ENCODE measurements around the gene LGALS7B. TPM values are rescaled to one million over a fixed set of nuclear protein-coding genes. Genes with fewer than 3 reads are reported as not detected.
A peak's percentile ranks its signal among the peaks of the same experiment; 100 is the strongest.

LGALS7B gene
- total RNA-seq, 1 experiment from 2014 or later: 2.4 TPM

- Histone ChIP-seq H2AFZ (ENCODE audit: low read depth, low read length, poor library complexity, severe bottlenecking) (no peak overlapping the region), H3K9me3 (ENCODE audit: control insufficient read depth in 1 of 2, insufficient read depth in 1 of 2, low read depth in 1 of 2, low read length in 2 of 2) (no peaks in the 10 kb centered on the region), H3K79me2 (ENCODE audit: insufficient read depth, low read length) (peaks cover 25% of the 10 kb centered on the region; the same call in 1 of the 2 replicates), H3K4me3 (replicated peaks in 1 of 2; ENCODE audit: low read depth in 1 of 2, low read length in 2 of 2) (no peak overlapping the region), H3K27ac (ENCODE audit: low read depth, low read length) (0 out of 2 replicates have a peak overlapping the region, but pooled peaks have one; percentile 3), H3K4me2 (ENCODE audit: low read length) (no peak overlapping the region), H3K27me3 (ENCODE audit: insufficient read depth, low read length) (no peaks in the 10 kb centered on the region), H3K36me3 (ENCODE audit: control insufficient read depth in 1 of 2, insufficient read depth in 2 of 2, low read length in 2 of 2) (peaks cover 19% of the 10 kb centered on the region in 2 experiments; a peak in 3 of 4 replicates), H4K20me1 (ENCODE audit: insufficient read depth) (no peaks in the 10 kb centered on the region), H3K4me1 (ENCODE audit: control insufficient read depth in 1 of 2, insufficient read depth in 2 of 2, low read length in 2 of 2) (peaks cover 2 to 17% of the 10 kb centered on the region in 2 experiments; a peak in 3 of 4 replicates), H3K9me2 (ENCODE audit: insufficient read depth) (no peaks in the 10 kb centered on the region), H3K9ac (ENCODE audit: low read length) (no peak overlapping the region)
- ChIA-PET RAD21 (ENCODE audit: low non-redundant PET in 1 of 2, low total read pairs in 2 of 2, uncharacterized antibody in 2 of 2, unreplicated experiment in 2 of 2) (no interaction called here), CTCF (no interaction called here), POLR2A (interaction anchor here (1.3 to 1.5 kb wide), 2 partner anchors 10 to 16 kb away, joined by 4 to 9 read pairs; no protein-coding TSS in a partner anchor)
- ATAC-seq: no peak
- intact Hi-C loops (cut with micrococcal nuclease): loop anchor here (5.0 kb wide), 1 partner anchor 96 kb away; no protein-coding TSS in a partner anchor
- no peak for DNase-seq (ENCODE audit: low read depth, low spot score)
- BruUV-seq (replicated peaks): no TSS peak
- TF ChIP-seq EZH2 (IDR thresholded peaks at IDR 0.05) (no peak), TCF7L2 (IDR thresholded peaks at IDR 0.05; ENCODE audit: borderline replicate concordance, extremely low read depth, insufficient read depth, insufficient read length) (no peak), ELF1 (IDR thresholded peaks at IDR 0.05; ENCODE audit: borderline replicate concordance, low read depth) (no peak), ZFX (IDR thresholded peaks at IDR 0.05) (no peak)
Measured at GRCh38 chr19:38833092-38833425, 44.1 kb downstream of the LGALS7B start.

- H3K4me2 ChIP-seq (ENCODE audit: low read length): no peak overlapping the region
- H2AFZ ChIP-seq (ENCODE audit: low read depth, low read length, poor library complexity, severe bottlenecking): no peak overlapping the region
- H3K36me3 ChIP-seq (ENCODE audit: control insufficient read depth in 1 of 2, insufficient read depth in 2 of 2, low read length in 2 of 2): peaks cover 24 to 29% of the 10 kb centered on the region in 2 experiments; a peak in 3 of 4 replicates
- TF ChIP-seq CEBPB (IDR thresholded peaks at IDR 0.05; ENCODE audit: low read depth) (no peak), MAX (IDR thresholded peaks at IDR 0.05) (no peak), EZH2 (IDR thresholded peaks at IDR 0.05) (no peak), POLR2AphosphoS5 (IDR thresholded peaks at IDR 0.05; ENCODE audit: low read depth, low read length) (no peak), EGR1 (IDR thresholded peaks at IDR 0.05; ENCODE audit: low read depth) (no peak)
- no peaks in the 10 kb centered on the region for H3K9me2 ChIP-seq (ENCODE audit: insufficient read depth)
- intact Hi-C loops (cut with micrococcal nuclease): loop anchor here (5.0 kb wide), 1 partner anchor 97 kb away; no protein-coding TSS in a partner anchor
- no peak overlapping the region for H3K4me3 ChIP-seq (replicated peaks in 1 of 2; ENCODE audit: low read depth in 1 of 2, low read length in 2 of 2)
- POLR2A ChIA-PET: interaction anchor here (0.7 to 2.2 kb wide), 3 partner anchors 11 to 73 kb away, joined by 3 to 9 read pairs (median 7); no protein-coding TSS in a partner anchor
- no peak overlapping the region for H3K27ac ChIP-seq (ENCODE audit: low read depth, low read length)
- DNase-seq (ENCODE audit: low read depth, low spot score) (no peak), ATAC-seq (no peak)
- H3K4me1 ChIP-seq (ENCODE audit: control insufficient read depth in 1 of 2, insufficient read depth in 2 of 2, low read length in 2 of 2): peaks cover 2 to 27% of the 10 kb centered on the region in 2 experiments; a peak in 3 of 4 replicates
- peaks cover 3% of the 10 kb centered on the region; the same call in 1 of the 2 replicates for H4K20me1 ChIP-seq (ENCODE audit: insufficient read depth)
- H3K9ac ChIP-seq (ENCODE audit: low read length): no peak overlapping the region
- peaks cover 21% of the 10 kb centered on the region; the same call in 1 of the 2 replicates for H3K79me2 ChIP-seq (ENCODE audit: insufficient read depth, low read length)
- no TSS peak for BruUV-seq (replicated peaks)
- H3K9me3 ChIP-seq (ENCODE audit: control insufficient read depth in 1 of 2, insufficient read depth in 1 of 2, low read depth in 1 of 2, low read length in 2 of 2): no peaks in the 10 kb centered on the region
- no peaks in the 10 kb centered on the region for H3K27me3 ChIP-seq (ENCODE audit: insufficient read depth, low read length)
- CTCF ChIA-PET: interaction anchor here (1.3 kb wide), 1 partner anchor 53 kb away, joined by 4 read pairs; no protein-coding TSS in a partner anchor
- RAD21 ChIA-PET (ENCODE audit: low non-redundant PET in 1 of 2, low total read pairs in 2 of 2, uncharacterized antibody in 2 of 2, unreplicated experiment in 2 of 2): no interaction called here
Measured at GRCh38 chr19:38834104-38834490, 45.1 kb downstream of the LGALS7B start.
